ENCODE results near the gene COPRS.

DNA sequence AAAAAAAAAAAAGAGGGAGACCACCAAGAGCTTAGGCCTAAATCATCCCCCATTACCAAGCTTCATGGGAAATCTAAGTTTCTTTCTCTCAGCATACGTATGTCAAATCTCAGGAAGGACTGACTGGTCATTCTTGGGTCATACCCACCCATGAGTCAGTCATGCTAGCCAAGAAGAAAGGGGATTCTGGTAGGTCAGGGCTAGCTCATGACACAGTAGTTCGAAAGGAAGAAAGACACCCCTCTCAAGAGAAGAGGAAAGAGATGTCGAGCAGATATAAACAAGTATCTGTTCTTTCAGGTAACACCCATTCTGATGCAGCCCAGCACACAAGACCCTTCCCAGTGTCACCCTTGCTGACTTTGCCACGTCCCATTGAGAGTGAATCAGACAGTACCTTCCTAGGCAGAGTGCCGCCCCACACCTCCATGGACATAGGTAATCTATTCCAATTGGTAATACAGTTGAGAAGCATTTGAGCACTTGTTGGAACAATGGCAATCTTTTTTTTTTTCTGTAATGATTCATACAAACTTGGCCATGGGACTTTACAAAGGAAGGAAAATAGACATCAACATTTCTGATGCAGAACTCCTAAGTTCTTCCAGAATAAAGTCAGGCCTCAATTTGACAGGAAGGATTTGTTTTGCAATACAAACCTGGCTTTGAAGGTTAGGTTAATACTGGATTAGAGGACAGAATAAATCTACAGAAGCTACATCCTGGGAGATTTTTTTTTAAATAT is 38.2 kb downstream of the COPRS start:
- TF ChIP-seq, protein P1, sequence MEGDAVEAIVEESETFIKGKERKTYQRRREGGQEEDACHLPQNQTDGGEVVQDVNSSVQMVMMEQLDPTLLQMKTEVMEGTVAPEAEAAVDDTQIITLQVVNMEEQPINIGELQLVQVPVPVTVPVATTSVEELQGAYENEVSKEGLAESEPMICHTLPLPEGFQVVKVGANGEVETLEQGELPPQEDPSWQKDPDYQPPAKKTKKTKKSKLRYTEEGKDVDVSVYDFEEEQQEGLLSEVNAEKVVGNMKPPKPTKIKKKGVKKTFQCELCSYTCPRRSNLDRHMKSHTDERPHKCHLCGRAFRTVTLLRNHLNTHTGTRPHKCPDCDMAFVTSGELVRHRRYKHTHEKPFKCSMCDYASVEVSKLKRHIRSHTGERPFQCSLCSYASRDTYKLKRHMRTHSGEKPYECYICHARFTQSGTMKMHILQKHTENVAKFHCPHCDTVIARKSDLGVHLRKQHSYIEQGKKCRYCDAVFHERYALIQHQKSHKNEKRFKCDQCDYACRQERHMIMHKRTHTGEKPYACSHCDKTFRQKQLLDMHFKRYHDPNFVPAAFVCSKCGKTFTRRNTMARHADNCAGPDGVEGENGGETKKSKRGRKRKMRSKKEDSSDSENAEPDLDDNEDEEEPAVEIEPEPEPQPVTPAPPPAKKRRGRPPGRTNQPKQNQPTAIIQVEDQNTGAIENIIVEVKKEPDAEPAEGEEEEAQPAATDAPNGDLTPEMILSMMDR (IDR thresholded peaks at IDR 0.05; ENCODE audit: low read depth, low read length) = no peak
- TF ChIP-seq POLR2A (IDR thresholded peaks at IDR 0.05; ENCODE audit: extremely low read depth, insufficient read length) = no peak
- TF ChIP-seq, protein P2, sequence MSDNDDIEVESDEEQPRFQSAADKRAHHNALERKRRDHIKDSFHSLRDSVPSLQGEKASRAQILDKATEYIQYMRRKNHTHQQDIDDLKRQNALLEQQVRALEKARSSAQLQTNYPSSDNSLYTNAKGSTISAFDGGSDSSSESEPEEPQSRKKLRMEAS (IDR thresholded peaks at IDR 0.05; ENCODE audit: low read depth, low read length) = no peak

All from NB4 (cell line).